ENCODE results near the gene KLHL6. TPM values are rescaled to one million over a fixed set of nuclear protein-coding genes. Genes with fewer than 3 reads are reported as not detected.

The KLHL6 gene
- total RNA-seq, 4 donors from 2014 or later = 0.60 to 17.0 (median 2.7) TPM

- H3K27ac ChIP-seq = no peak overlapping the region
- no peaks in the 10 kb centered on the region for H3K36me3 ChIP-seq
- no peak for DNase-seq
- H3K4me1 ChIP-seq = peaks cover 0 to 19% (median 5%) of the 10 kb centered on the region in 4 donors
- TF ChIP-seq EP300 (IDR thresholded peaks at IDR 0.05; ENCODE audit: low read depth) (no peak), POLR2AphosphoS5 (IDR thresholded peaks at IDR 0.05) (no peak), POLR2A (IDR thresholded peaks at IDR 0.05) (no peak)
- TF ChIP-seq, protein P1, sequence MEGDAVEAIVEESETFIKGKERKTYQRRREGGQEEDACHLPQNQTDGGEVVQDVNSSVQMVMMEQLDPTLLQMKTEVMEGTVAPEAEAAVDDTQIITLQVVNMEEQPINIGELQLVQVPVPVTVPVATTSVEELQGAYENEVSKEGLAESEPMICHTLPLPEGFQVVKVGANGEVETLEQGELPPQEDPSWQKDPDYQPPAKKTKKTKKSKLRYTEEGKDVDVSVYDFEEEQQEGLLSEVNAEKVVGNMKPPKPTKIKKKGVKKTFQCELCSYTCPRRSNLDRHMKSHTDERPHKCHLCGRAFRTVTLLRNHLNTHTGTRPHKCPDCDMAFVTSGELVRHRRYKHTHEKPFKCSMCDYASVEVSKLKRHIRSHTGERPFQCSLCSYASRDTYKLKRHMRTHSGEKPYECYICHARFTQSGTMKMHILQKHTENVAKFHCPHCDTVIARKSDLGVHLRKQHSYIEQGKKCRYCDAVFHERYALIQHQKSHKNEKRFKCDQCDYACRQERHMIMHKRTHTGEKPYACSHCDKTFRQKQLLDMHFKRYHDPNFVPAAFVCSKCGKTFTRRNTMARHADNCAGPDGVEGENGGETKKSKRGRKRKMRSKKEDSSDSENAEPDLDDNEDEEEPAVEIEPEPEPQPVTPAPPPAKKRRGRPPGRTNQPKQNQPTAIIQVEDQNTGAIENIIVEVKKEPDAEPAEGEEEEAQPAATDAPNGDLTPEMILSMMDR (IDR thresholded peaks at IDR 0.05) = no peak
- WGBS, 2 donors (ENCODE audit: low coverage in 1 of 2) = 91 to 94% methylated on average over 3 of the region's 3 CpGs
- intact Hi-C loops (cut with DNase I; ENCODE audit: low total_unique reads) (no loop called here), in situ Hi-C loops (cut with MboI; ENCODE audit: low pct_ligation_motif_present in 1 of 4, low pct_unique_long_range_greater_than_20kb in 1 of 4, low sequenced_read_pairs in 3 of 4) (no loop called here)
- no peak overlapping the region for H3K4me3 ChIP-seq
- H3K9me3 ChIP-seq = no peaks in the 10 kb centered on the region
- no peaks in the 10 kb centered on the region for H3K27me3 ChIP-seq
Measured at GRCh38 chr3:183488343-183488742, 67.2 kb downstream of the KLHL6 start.

DNA sequence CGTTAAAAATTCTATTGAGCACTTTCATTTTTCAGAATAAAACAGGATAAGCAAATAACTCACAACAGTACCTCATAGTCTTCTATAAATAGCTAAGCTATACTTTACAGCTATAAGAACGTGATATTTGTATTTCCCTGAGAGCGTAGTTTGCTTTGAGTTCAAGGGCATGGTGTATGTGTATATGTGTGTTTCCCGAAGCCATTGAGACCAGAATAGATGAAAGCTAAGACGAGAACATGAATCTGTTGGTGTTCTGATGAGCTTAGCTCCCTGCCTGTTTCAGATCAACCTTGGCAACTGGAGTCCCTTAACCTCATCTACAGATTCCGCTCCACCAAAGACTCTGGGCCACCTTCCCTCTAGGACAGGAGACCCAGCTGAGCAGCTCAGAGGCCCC, 67.6 kb downstream of the KLHL6 start:
- Histone ChIP-seq H3K27me3 (no peaks in the 10 kb centered on the region), H3K27ac (no peak overlapping the region), H3K36me3 (no peaks in the 10 kb centered on the region), H3K4me3 (no peak overlapping the region), H3K9me3 (no peaks in the 10 kb centered on the region), H3K4me1 (peaks cover 0 to 22% (median 4%) of the 10 kb centered on the region in 4 donors)
- DNase-seq = no peak
- in situ Hi-C loops (cut with MboI; ENCODE audit: low pct_ligation_motif_present in 1 of 4, low pct_unique_long_range_greater_than_20kb in 1 of 4, low sequenced_read_pairs in 3 of 4) = no loop called here
- TF ChIP-seq, protein P1 (IDR thresholded peaks at IDR 0.05) = no peak
- TF ChIP-seq EP300 (IDR thresholded peaks at IDR 0.05; ENCODE audit: low read depth) (no peak), POLR2A (IDR thresholded peaks at IDR 0.05) (no peak), POLR2AphosphoS5 (IDR thresholded peaks at IDR 0.05) (no peak)
- WGBS, 2 donors (ENCODE audit: low coverage in 1 of 2) = 63 to 81% methylated on average over 3 to 6 of the region's 6 CpGs
- intact Hi-C loops (cut with DNase I; ENCODE audit: low total_unique reads) = no loop called here

DNA sequence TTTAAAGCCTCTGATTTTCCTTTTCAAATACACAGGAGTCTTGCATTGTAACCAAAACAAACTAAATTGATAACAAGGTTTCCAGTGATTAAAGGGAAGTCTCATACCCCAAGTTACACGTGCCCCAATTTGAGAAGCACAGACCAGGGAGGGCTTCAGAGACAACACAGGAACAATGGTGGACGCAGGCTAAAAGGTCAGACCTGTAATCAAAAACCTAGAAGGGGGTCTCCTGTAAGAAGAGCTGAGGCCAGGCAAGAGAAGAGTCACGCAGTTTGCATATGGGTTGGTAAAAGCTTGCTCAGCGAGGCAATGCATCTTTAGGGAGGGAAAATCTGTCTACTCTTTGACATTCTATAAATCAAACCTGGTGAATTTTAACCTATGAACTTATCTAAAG, 68.5 kb downstream of the KLHL6 start:
- in situ Hi-C loops (cut with MboI; ENCODE audit: low pct_ligation_motif_present in 1 of 4, low pct_unique_long_range_greater_than_20kb in 1 of 4, low sequenced_read_pairs in 3 of 4) (no loop called here), intact Hi-C loops (cut with DNase I; ENCODE audit: low total_unique reads) (no loop called here)
- Histone ChIP-seq H3K36me3 (no peaks in the 10 kb centered on the region), H3K9me3 (no peaks in the 10 kb centered on the region), H3K27ac (no peak overlapping the region), H3K4me3 (no peak overlapping the region), H3K27me3 (no peaks in the 10 kb centered on the region), H3K4me1 (peaks cover 0 to 22% (median 3%) of the 10 kb centered on the region in 4 donors)
- 83% methylated on average over 4 of the region's 4 CpGs; no CpG with 5 or more reads in 1 of the 2 donors for WGBS, 2 donors (ENCODE audit: low coverage in 1 of 2)
- no peak for DNase-seq
- TF ChIP-seq POLR2A (IDR thresholded peaks at IDR 0.05) (no peak), EP300 (IDR thresholded peaks at IDR 0.05; ENCODE audit: low read depth) (no peak), POLR2AphosphoS5 (IDR thresholded peaks at IDR 0.05) (no peak)
- TF ChIP-seq, protein P1 (IDR thresholded peaks at IDR 0.05) = no peak

DNA sequence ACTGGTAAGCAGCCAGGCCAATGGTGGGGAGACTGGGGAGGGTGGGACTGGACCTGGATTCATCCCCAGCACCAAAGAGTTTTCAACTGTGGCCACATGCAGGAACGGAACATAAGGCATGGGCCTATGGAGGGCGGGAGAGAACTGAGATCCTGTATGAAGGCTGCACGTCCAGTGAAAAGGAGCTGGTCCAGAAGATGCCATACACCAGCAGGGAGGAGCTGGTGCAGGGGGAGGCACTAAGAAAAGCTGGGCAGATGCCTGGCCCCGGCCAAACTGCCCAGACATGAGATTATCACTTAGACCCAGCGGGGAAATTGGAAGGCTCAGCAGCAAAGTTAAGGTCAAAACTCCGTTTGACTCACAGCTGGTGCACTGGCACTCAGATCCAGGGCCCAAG, 69.0 kb downstream of the KLHL6 start:
- TF ChIP-seq, protein P1 (IDR thresholded peaks at IDR 0.05) = no peak
- TF ChIP-seq POLR2A (IDR thresholded peaks at IDR 0.05) (no peak), EP300 (IDR thresholded peaks at IDR 0.05; ENCODE audit: low read depth) (no peak), POLR2AphosphoS5 (IDR thresholded peaks at IDR 0.05) (no peak)
- Histone ChIP-seq H3K4me1 (peaks cover 0 to 22% (median 3%) of the 10 kb centered on the region in 4 donors), H3K4me3 (no peak overlapping the region), H3K27ac (no peak overlapping the region), H3K27me3 (no peaks in the 10 kb centered on the region), H3K36me3 (no peaks in the 10 kb centered on the region), H3K9me3 (no peaks in the 10 kb centered on the region)
- intact Hi-C loops (cut with DNase I; ENCODE audit: low total_unique reads) (no loop called here), in situ Hi-C loops (cut with MboI; ENCODE audit: low pct_ligation_motif_present in 1 of 4, low pct_unique_long_range_greater_than_20kb in 1 of 4, low sequenced_read_pairs in 3 of 4) (no loop called here)
- WGBS, 2 donors (ENCODE audit: low coverage in 1 of 2) = 85 to 86% methylated on average over 4 to 6 of the region's 6 CpGs
- DNase-seq = no peak
